GM11168 (cell line): ENCODE data around the gene PANX1.

Experiments used
- in situ Hi-C: fragments of 300-500 bp; cut with MboI; formaldehyde crosslinking; loops from one replicate; pipeline ENCODE4 v1.12.0; 2022; ENCODE audit warnings: low sequenced_read_pairs; ENCODE audit not compliant: unreplicated experiment

The PANX1 gene

GRCh38 chr11:94224078-94224477 lies 95.4 kb downstream of the PANX1 start:
- in situ Hi-C loops, result no loop called here
